GM18868 (cell line): ENCODE measurements around the gene TMEM72.

Experiments
- ATAC-seq: cut with Tn5 transposase; IDR thresholded peaks from one replicate; pipeline ENCODE4 v1.9.1; 2021; ENCODE audit warnings: mild to moderate bottlenecking, moderate library complexity; ENCODE audit not compliant: unreplicated experiment

Gene TMEM72

GRCh38 chr10:44951576-44952226 lies 40.6 kb downstream of the TMEM72 start:
- no peak for ATAC-seq

GRCh38 chr10:44952779-44953231 lies 41.7 kb downstream of the TMEM72 start:
- ATAC-seq: no peak

GRCh38 chr10:44954042-44954441 lies 42.9 kb downstream of the TMEM72 start:
- no peak for ATAC-seq

DNA sequence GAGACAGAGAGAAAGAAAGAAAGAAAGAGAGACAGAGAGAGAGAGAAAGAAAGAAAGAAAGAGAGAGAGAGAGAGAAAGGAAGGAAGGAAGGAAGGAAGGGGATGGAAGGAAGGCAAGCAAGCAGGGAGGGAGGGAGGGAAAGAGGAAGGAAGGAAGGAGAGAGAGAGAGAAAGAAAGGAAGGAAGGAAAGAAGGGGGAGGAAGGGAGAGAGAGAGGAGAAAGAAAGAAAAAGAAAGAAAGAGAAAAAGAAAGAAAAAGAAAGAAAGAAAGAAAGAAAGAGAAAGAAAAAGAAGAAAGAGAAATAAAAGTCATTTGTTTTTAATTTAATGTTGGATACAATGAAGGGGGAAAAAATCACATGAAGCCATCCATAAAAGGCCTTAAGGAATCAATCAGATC lies 43.8 kb downstream of the TMEM72 start:
- ATAC-seq: no peak

GRCh38 chr10:44955413-44956070 lies 44.4 kb downstream of the TMEM72 start:
- ATAC-seq: no peak

- ATAC-seq: no peak
These were observed 45.1 kb downstream of the TMEM72 start for GRCh38 chr10:44956226-44956625.

- ATAC-seq: no peak
These were observed 45.9 kb downstream of the TMEM72 start for GRCh38 chr10:44956717-44957706.

- no peak for ATAC-seq
These were observed 47.2 kb downstream of the TMEM72 start for GRCh38 chr10:44958196-44958897.

DNA sequence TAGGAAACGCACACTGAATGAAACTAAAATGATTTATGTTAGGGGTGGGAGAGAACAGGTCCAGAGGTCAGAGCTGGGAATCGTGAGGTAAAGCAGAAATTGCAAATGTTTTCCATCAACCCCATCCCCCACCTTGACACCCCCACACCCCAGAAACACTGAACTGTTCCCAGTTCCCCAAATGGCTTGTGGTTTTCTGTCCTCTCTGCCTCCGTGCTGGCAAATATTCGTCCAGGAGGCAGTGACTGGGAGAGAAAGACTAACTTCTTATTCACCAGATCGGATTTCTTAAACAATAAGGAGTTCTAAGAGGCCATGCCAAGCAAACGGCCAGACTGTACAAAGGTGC lies 47.7 kb downstream of the TMEM72 start:
- ATAC-seq: no peak

DNA sequence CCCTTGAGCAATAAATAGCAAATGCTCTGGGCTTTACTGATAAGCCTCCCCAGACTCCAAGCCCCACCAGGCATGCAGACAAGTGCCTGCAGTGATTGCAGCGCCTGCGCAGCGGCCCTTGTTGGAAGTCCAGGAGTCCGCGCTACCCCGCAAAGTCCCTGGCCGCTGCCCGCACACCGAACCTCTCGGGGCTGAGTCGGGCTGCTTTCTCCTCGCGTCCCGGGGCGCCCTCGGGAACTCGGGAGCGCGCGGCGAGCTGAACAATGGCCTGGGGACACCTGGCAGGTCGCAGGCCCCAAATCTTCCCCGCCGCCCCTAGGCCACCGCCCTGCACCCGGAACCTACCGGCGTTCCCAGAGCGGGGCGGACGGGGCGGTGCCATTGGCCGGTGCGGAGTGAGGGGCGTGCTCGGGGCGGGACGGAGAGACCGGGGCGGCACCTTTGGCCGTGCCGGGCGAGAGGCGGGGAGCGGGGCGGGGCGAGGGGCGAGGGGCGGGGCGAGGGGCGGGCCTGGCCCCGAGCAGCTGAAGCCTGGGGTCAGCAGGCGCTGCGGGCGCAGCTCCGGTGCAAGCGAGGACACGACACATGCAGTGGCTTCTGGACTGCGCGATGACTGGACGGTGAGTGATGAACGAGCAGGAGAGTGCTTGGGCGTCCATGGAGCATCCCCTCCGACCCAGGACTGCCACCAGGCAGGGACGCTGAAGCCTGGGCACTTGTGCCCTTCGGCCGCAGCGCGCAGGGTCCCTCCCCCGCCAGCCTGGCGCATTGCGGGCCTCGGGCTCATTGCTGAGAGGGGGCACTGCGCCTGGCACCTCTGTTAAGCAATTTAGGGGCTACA lies 48.3 kb downstream of the TMEM72 start, which contains the start of gene RASSF4:
Gene RASSF4 (plus strand): TSS at position 556 of the 841 bp plus-strand sequence. CDS start 10,401 bp downstream, outside the sequence.
- ATAC-seq: peak; percentile 91

- ATAC-seq: no peak
These were observed 48.9 kb downstream of the TMEM72 start for GRCh38 chr10:44960088-44960460.

- no peak for ATAC-seq
These were observed 49.5 kb downstream of the TMEM72 start for GRCh38 chr10:44960482-44961229.

GRCh38 chr10:44961230-44961571 lies 50.1 kb downstream of the TMEM72 start:
- ATAC-seq: no peak

GRCh38 chr10:44961931-44962750 lies 51.0 kb downstream of the TMEM72 start:
- no peak for ATAC-seq

- no peak for ATAC-seq
These were observed 52.0 kb downstream of the TMEM72 start for GRCh38 chr10:44962870-44963738.

DNA sequence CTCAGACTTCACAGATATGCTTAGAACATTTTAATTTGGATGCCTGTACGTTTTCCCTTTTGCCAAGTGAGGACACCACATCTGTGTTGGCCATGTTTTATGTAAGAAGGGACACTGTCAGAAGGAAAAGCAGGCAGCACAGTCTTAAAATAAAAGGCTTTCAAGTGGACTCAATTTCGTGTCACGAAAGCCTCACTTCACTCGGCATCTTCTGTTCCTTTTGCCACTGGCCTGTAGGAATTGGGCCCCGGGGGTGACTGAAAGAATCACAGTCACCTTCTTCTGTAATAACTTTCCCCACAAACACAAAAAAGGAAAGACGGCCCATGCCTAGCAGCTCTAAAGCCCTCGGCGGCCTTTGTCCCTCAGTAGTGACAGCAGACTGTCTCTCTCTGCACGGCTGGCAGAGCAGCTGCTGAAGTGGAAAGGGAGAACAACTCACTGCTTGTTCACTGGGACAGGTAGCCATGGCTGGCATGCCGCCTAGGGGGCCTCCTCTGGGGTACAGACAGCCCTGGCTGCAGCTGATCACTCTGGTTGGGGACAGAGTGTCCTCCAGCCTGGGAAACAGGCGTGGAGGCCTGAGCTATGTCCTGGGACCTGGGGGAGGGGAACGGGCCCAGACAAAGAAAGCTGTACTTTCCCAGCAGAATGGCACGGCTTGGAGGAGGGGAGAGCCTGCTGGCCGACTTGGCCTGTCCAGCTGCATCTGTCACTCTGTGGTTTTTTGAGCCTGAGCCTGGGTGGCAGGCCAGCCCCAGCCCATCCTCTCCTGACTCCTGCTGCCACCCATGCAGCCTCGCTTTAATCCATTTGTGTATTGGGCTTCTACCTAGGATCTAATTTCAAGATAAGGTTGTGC lies 52.9 kb downstream of the TMEM72 start:
- peak; percentile 21 for ATAC-seq

DNA sequence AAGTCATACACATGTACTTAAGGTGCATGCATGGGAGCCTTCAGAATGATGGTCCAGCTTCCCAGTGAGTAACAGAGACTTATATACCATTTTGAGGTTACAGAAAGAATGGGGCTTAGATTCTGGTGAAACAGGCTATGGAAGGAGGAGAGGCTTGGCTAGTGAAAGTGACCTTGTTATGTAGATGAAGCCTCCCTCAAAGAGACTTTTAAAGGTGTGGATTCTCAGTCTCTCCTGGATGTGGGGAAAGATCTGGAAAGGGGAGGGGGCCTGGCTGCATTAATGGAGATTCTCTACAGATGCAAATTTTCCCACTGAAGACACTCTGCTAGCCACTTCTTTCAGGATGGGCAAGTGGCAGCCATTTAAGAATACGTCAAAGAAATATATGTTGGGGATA lies 54.0 kb downstream of the TMEM72 start:
- no peak for ATAC-seq
